SU-DHL-6 (cell line): ENCODE data around the gene DCAKD.

Source experiments
- CTCF ChIP-seq: fragments of 200-600 bp; sonication (generic); IDR thresholded peaks from one replicate; pipeline ENCODE4 v1.5.1; 2017; ENCODE audit warnings: antibody characterized with exemption, mild to moderate bottlenecking, low read length, moderate library complexity; ENCODE audit not compliant: insufficient read depth, poor library complexity, severe bottlenecking
- EZH2phosphoT487 ChIP-seq: fragments of 200-600 bp; sonication (generic), shearing (Covaris generic); conservative IDR thresholded peaks from 2 replicates; pipeline ENCODE4 v1.6.1; 2018; ENCODE audit warnings: mild to moderate bottlenecking, antibody characterized with exemption, low read length, moderate library complexity, mixed read lengths

- TF ChIP-seq CTCF (no peak), EZH2phosphoT487 (no peak)
Observed at GRCh38 chr17:44983563-44983962, 67.9 kb downstream of the DCAKD start.
